HG03565 (cell line): ENCODE results near the gene DMBT1.

Experiments used
- ATAC-seq: cut with Tn5 transposase; IDR thresholded peaks from one replicate; pipeline ENCODE4 v1.9.1; 2021; ENCODE audit warnings: mild to moderate bottlenecking, moderate library complexity; ENCODE audit not compliant: unreplicated experiment

The DMBT1 gene

GRCh38 chr10:122665946-122666345 is 105.4 kb downstream of the DMBT1 start:
- no peak for ATAC-seq

- ATAC-seq = no peak
Observed at GRCh38 chr10:122669045-122669444, 108.5 kb downstream of the DMBT1 start.

- ATAC-seq = no peak
Observed at GRCh38 chr10:122669842-122670241, 109.3 kb downstream of the DMBT1 start.

- ATAC-seq = no peak
Observed at GRCh38 chr10:122671355-122671754, 110.8 kb downstream of the DMBT1 start.

GRCh38 chr10:122672655-122673054 is 112.1 kb downstream of the DMBT1 start:
- ATAC-seq = no peak

GRCh38 chr10:122673269-122673668 is 112.7 kb downstream of the DMBT1 start:
- ATAC-seq = no peak

GRCh38 chr10:122673731-122674130 is 113.2 kb downstream of the DMBT1 start:
- ATAC-seq = no peak

GRCh38 chr10:122674781-122675180 is 114.2 kb downstream of the DMBT1 start:
- ATAC-seq = no peak

GRCh38 chr10:122675278-122675677 is 114.7 kb downstream of the DMBT1 start:
- no peak for ATAC-seq

- ATAC-seq = no peak
Observed at GRCh38 chr10:122678266-122678665, 117.7 kb downstream of the DMBT1 start.

- no peak for ATAC-seq
Observed at GRCh38 chr10:122682522-122682921, 122.0 kb downstream of the DMBT1 start.

GRCh38 chr10:122688293-122688989 is 127.9 kb downstream of the DMBT1 start:
- no peak for ATAC-seq

GRCh38 chr10:122689146-122689820 is 128.7 kb downstream of the DMBT1 start:
- no peak for ATAC-seq

- ATAC-seq = no peak
Observed at GRCh38 chr10:122692744-122693143, 132.2 kb downstream of the DMBT1 start.
